Middle frontal gyrus (tissue), 1 donor: ENCODE results near the gene MYH7.

Experiments
- DNase-seq: peaks from one replicate; pipeline ENCODE4 v3.0.0-alpha.2; 2015; ENCODE audit warnings: low spot score; ENCODE audit errors: extremely low spot score

The MYH7 gene

GRCh38 chr14:23373041-23373440 lies 62.4 kb downstream of the MYH7 start:
- no peak for DNase-seq

GRCh38 chr14:23372509-23372908 lies 63.0 kb downstream of the MYH7 start, which contains the start of gene IL25:
IL25 (plus strand) TSS chr14:23372809.
- DNase-seq = no peak

- DNase-seq = no peak
These were observed 63.6 kb downstream of the MYH7 start for GRCh38 chr14:23371865-23372264.

- DNase-seq = no peak
These were observed 65.2 kb downstream of the MYH7 start for GRCh38 chr14:23370221-23370620.

- DNase-seq = no peak
These were observed 69.0 kb downstream of the MYH7 start for GRCh38 chr14:23366426-23366921.

GRCh38 chr14:23365732-23366425 lies 69.6 kb downstream of the MYH7 start:
- DNase-seq = no peak

- DNase-seq = no peak
These were observed 70.3 kb downstream of the MYH7 start, which contains the start of gene EFS for GRCh38 chr14:23365036-23365731. EFS (minus strand) TSS chr14:23365172; CDS start chr14:23365025, 147 bp downstream.

- DNase-seq = peak; percentile 41
These were observed 71.1 kb downstream of the MYH7 start for GRCh38 chr14:23364164-23365035.
